B cell (primary cell): Measurements from ENCODE around the gene AMMECR1. TPM values are rescaled to one million over a fixed set of nuclear protein-coding genes. Genes with fewer than 3 reads are reported as not detected.

Experiments
- ATAC-seq: fragments of 200-7000 bp; cut with Tn5 transposase; one replicate; pipeline ENCODE4 v1.10.0; 2021; ENCODE audit warnings: low read depth, mild to moderate bottlenecking, moderate number of reproducible peaks, moderate library complexity
- CTCF ChIA-PET: fragments of 350-600 bp; sonication (Branson Sonifier 250); formaldehyde crosslinking; loops from one replicate; lab custom pipeline; 2021; ENCODE audit warnings: antibody characterized with exemption, inconsistent platforms; lab: Charles Lee
- POLR2A ChIA-PET: fragments of 350-600 bp; sonication (Branson Sonifier 250); formaldehyde crosslinking; loops from one replicate; lab custom pipeline; 2021; ENCODE audit warnings: antibody characterized with exemption; lab: Charles Lee
- DNase-seq: peaks from one replicate; pipeline ENCODE4 v3.0.0; 2013
- H2AFZ ChIP-seq: 2 replicates; pipeline ENCODE4 v1.6.1; 2012; ENCODE audit warnings: mild to moderate bottlenecking, low read depth, low read length; ENCODE audit not compliant: insufficient read depth, poor library complexity, severe bottlenecking
- H3K27ac ChIP-seq, 2 donors: 1 replicate in 1 of 2; 2 replicates in 1 of 2; pipeline ENCODE4 v1.5.1; 2012 to 2013; ENCODE audit warnings: low read length in 2 of 2, mild to moderate bottlenecking in 2 of 2, moderate library complexity in 1 of 2
- H3K27me3 ChIP-seq, 4 experiments: fragments of 200-600 bp in 1 of 4; sonication (generic) in 1 of 4; replicated peaks in 1 of 4; 1 replicate in 2 of 4; 2 replicates in 2 of 4; pipeline versions ENCODE4 v1.6.1 to v1.7.0; 2013 to 2016; ENCODE audit warnings: low read length in 3 of 4, mild to moderate bottlenecking in 2 of 4, mixed read lengths in 1 of 4, moderate library complexity in 1 of 4; ENCODE audit not compliant: insufficient read depth in 4 of 4, control insufficient read depth in 3 of 4; ENCODE audit errors: control extremely low read depth in 1 of 4
- H3K36me3 ChIP-seq, 2 experiments: replicated peaks in 1 of 2; 1 replicate in 1 of 2; 2 replicates in 1 of 2; pipeline versions ENCODE4 v1.6.1 to v1.7.1; 2013; ENCODE audit warnings: low read length in 1 of 2; ENCODE audit not compliant: insufficient read depth in 2 of 2, control insufficient read depth in 1 of 2; ENCODE audit errors: control extremely low read depth in 1 of 2, extremely low read depth in 1 of 2
- H3K4me1 ChIP-seq, 2 donors: fragments of 200-600 bp in 1 of 2; sonication (generic) in 1 of 2; 1 replicate in 1 of 2; 2 replicates in 1 of 2; pipeline versions ENCODE4 v1.5.1 to v1.6.1; 2013 to 2017; ENCODE audit warnings: low read length in 2 of 2; ENCODE audit not compliant: control insufficient read depth in 2 of 2, insufficient read depth in 2 of 2
- H3K4me2 ChIP-seq: replicated peaks from 2 replicates; pipeline ENCODE3; 2012; ENCODE audit warnings: mild to moderate bottlenecking, low read depth, low read length; ENCODE audit not compliant: poor library complexity, severe bottlenecking
- H3K4me3 ChIP-seq, 5 experiments: fragments of 200-600 bp in 1 of 5; sonication (generic) in 1 of 5; 1 replicate in 3 of 5; 2 replicates in 2 of 5; pipeline versions ENCODE4 v1.5.1 to v1.7.0; 2011 to 2016; ENCODE audit warnings: low read length in 4 of 5, mild to moderate bottlenecking in 4 of 5, low read depth in 2 of 5, control low read depth in 1 of 5, moderate library complexity in 1 of 5; ENCODE audit not compliant: insufficient read depth in 1 of 5; ENCODE audit errors: control extremely low read depth in 1 of 5, extremely low read depth in 1 of 5
- H3K79me2 ChIP-seq: fragments of 200-600 bp; sonication (generic); one replicate; pipeline ENCODE4 v1.6.0; 2016; ENCODE audit warnings: low read length; ENCODE audit not compliant: control insufficient read depth, insufficient read depth
- H3K9ac ChIP-seq: fragments of 200-600 bp; sonication (generic); 2 replicates; pipeline ENCODE4 v1.6.1; 2017; ENCODE audit warnings: mild to moderate bottlenecking, low read length, moderate library complexity
- H3K9me3 ChIP-seq, 3 donors: one replicate each; pipeline versions ENCODE4 v1.6.1 to v1.7.1; 2013; ENCODE audit warnings: low read length in 2 of 3; ENCODE audit not compliant: control insufficient read depth in 2 of 3, insufficient read depth in 1 of 3; ENCODE audit errors: control extremely low read depth in 1 of 3
- H4K20me1 ChIP-seq: 2 replicates; pipeline ENCODE4 v1.6.0; 2012; ENCODE audit warnings: mild to moderate bottlenecking, low read length; ENCODE audit not compliant: insufficient read depth, control insufficient read depth, poor library complexity, severe bottlenecking
- H3K27ac Mint-ChIP-seq: one replicate; pipeline ENCODE4 v1.8.0; 2021; ENCODE audit warnings: mixed read lengths
- H3K27me3 Mint-ChIP-seq: one replicate; pipeline ENCODE4 v1.8.0; 2021; ENCODE audit warnings: mixed read lengths
- H3K4me1 Mint-ChIP-seq: one replicate; pipeline ENCODE4 v1.8.0; 2021; ENCODE audit warnings: mixed read lengths
- H3K4me3 Mint-ChIP-seq: one replicate; pipeline ENCODE4 v1.8.0; 2021; ENCODE audit warnings: mixed read lengths
- H3K9me3 Mint-ChIP-seq: one replicate; pipeline ENCODE4 v1.8.0; 2022; ENCODE audit warnings: mixed read lengths; ENCODE audit not compliant: insufficient read depth
- CTCF ChIP-seq: fragments of 200-600 bp; IDR thresholded peaks from one replicate; pipeline ENCODE4 v1.8.0; 2022; ENCODE audit warnings: antibody characterized with exemption, mild to moderate bottlenecking
- EZH2 ChIP-seq: IDR thresholded peaks from 2 replicates; pipeline ENCODE4 v1.6.1; 2012; ENCODE audit warnings: borderline replicate concordance, low read depth, mild to moderate bottlenecking, moderate library complexity, low read length; ENCODE audit not compliant: insufficient read depth, poor library complexity, severe bottlenecking
- WGBS: methylation state at CpG from one replicate; pipeline ENCODE4 v1.1.5; 2013; ENCODE audit warnings: missing lambda C conversion rate; ENCODE audit not compliant: insufficient coverage; 5-methylcytosine and 5-hydroxymethylcytosine counted together
- intact Hi-C: fragments of 100-400 bp; cut with micrococcal nuclease; formaldehyde crosslinking; loops from one replicate; pipeline ENCODE4 v1.10.0; 2022
- polyA plus RNA-seq: library from polyadenylated mRNA; depleted of rRNA; stranded (reverse); fragments of >200 nt; gene quantifications from 2 replicates; pipeline ENCODE4 v1.2.3, GENCODE V29; 2012
- total RNA-seq, 2 donors: library from RNA; stranded (reverse); fragments of 120-200 nt in 1 of 2; gene quantifications; 1 replicate in 1 of 2; 2 replicates in 1 of 2; pipeline versions ENCODE4 v1.2.3 to v1.2.4, GENCODE V29; 2013 to 2022

Gene AMMECR1
- total and polyA plus RNA-seq, 2 donors (not counting 1 experiment from before 2014, with no cell fraction given) = 5.7 to 12.7 TPM

GRCh38 chrX:110180928-110181310 is 137.0 kb downstream of the AMMECR1 start:
- no peak overlapping the region for H3K27ac Mint-ChIP-seq
- H3K4me2 ChIP-seq = no peak overlapping the region

More at GRCh38 chrX:110180928-110181310, 137.0 kb downstream of the AMMECR1 start:
- Histone ChIP-seq H3K27me3 (no peaks in the 10 kb centered on the region), H3K9ac (no peak overlapping the region), H3K4me1 (no peaks in the 10 kb centered on the region), H3K79me2 (no peaks in the 10 kb centered on the region), H4K20me1 (no peaks in the 10 kb centered on the region), H3K4me3 (no peak overlapping the region), H2AFZ (no peak overlapping the region), H3K9me3 (no peaks in the 10 kb centered on the region), H3K27ac (no peak overlapping the region), H3K36me3 (peaks cover 0 to 2% of the 10 kb centered on the region in 2 experiments)
- DNase-seq (no peak), ATAC-seq (no peak)
- H3K4me3 Mint-ChIP-seq = no peak overlapping the region
- no peaks in the 10 kb centered on the region for H3K4me1 Mint-ChIP-seq
- no peaks in the 10 kb centered on the region for H3K27me3 Mint-ChIP-seq
- TF ChIP-seq EZH2 (no peak), CTCF (no peak)
- intact Hi-C loops = no loop called here
- ChIA-PET CTCF (no interaction called here), POLR2A (no interaction called here)
- no peaks in the 10 kb centered on the region for H3K9me3 Mint-ChIP-seq
- 95% methylated on average over 3 of the region's 6 CpGs for WGBS
